Mesendoderm (in vitro differentiated cells): ENCODE measurements around the gene COL4A3.

Experiments
- DNase-seq: peaks from one replicate; pipeline ENCODE4 v3.0.0; 2013
- H2AK5ac ChIP-seq: 2 replicates; pipeline ENCODE4 v1.6.1; 2013; ENCODE audit warnings: low read length, inconsistent platforms
- H2BK120ac ChIP-seq: 2 replicates; pipeline ENCODE4 v1.6.1; 2013; ENCODE audit warnings: low read depth, mild to moderate bottlenecking, low read length, moderate library complexity, mixed read lengths
- H2BK15ac ChIP-seq: replicated peaks from 2 replicates; pipeline ENCODE4 v1.6.1; 2013; ENCODE audit warnings: low read depth, mild to moderate bottlenecking, moderate library complexity
- H2BK5ac ChIP-seq: 2 replicates; pipeline ENCODE4 v1.6.1; 2013; ENCODE audit warnings: low read length, inconsistent platforms
- H3K18ac ChIP-seq: 2 replicates; pipeline ENCODE4 v1.6.1; 2013; ENCODE audit warnings: mild to moderate bottlenecking, low read length, mixed read lengths
- H3K23ac ChIP-seq: one replicate; pipeline ENCODE4 v1.6.1; 2013; ENCODE audit warnings: low read length
- H3K27ac ChIP-seq: 2 replicates; pipeline ENCODE4 v1.5.1; 2013; ENCODE audit warnings: low read depth, mild to moderate bottlenecking, inconsistent platforms, low read length, moderate library complexity
- H3K27me3 ChIP-seq: 2 replicates; pipeline ENCODE4 v1.6.1; 2013; ENCODE audit warnings: low read length, control low read depth, mild to moderate bottlenecking, inconsistent platforms; ENCODE audit not compliant: insufficient read depth, poor library complexity
- H3K36me3 ChIP-seq: 2 replicates; pipeline ENCODE4 v1.6.1; 2013; ENCODE audit warnings: low read length, inconsistent platforms; ENCODE audit not compliant: control insufficient read depth, insufficient read depth
- H3K4ac ChIP-seq: one replicate; pipeline ENCODE4 v1.6.1; 2013; ENCODE audit warnings: low read depth, mild to moderate bottlenecking, low read length, moderate library complexity
- H3K4me1 ChIP-seq: 2 replicates; pipeline ENCODE4 v1.6.1; 2013; ENCODE audit warnings: low read depth, low read length, inconsistent platforms; ENCODE audit not compliant: control insufficient read depth
- H3K4me2 ChIP-seq: 2 replicates; pipeline ENCODE4 v1.6.1; 2013; ENCODE audit warnings: low read length
- H3K4me3 ChIP-seq: 2 replicates; pipeline ENCODE4 v1.5.1; 2013; ENCODE audit warnings: mild to moderate bottlenecking, low read length
- H3K56ac ChIP-seq: one replicate; pipeline ENCODE4 v1.6.1; 2013; ENCODE audit warnings: low read length
- H3K79me1 ChIP-seq: 2 replicates; pipeline ENCODE4 v1.6.1; 2013; ENCODE audit warnings: low read length, inconsistent platforms
- H3K79me2 ChIP-seq: 2 replicates; pipeline ENCODE4 v1.6.1; 2013; ENCODE audit warnings: mild to moderate bottlenecking, low read length; ENCODE audit not compliant: control insufficient read depth, insufficient read depth
- H3K9ac ChIP-seq: 2 replicates; pipeline ENCODE4 v1.6.1; 2013; ENCODE audit warnings: low read length, inconsistent platforms
- H4K5ac ChIP-seq: one replicate; pipeline ENCODE4 v1.6.1; 2013; ENCODE audit warnings: low read length
- H4K8ac ChIP-seq: one replicate; pipeline ENCODE4 v1.6.1; 2013; ENCODE audit warnings: low read depth, mild to moderate bottlenecking, control low read depth, low read length, moderate library complexity
- WGBS: extraction: QIAGEN DNeasy Blood & Tissue Kit; methylation state at CpG from one replicate; pipeline ENCODE4 v1.1.7; 2013; ENCODE audit warnings: low lambda C conversion rate, missing lambda C conversion rate; ENCODE audit not compliant: insufficient coverage; ENCODE audit errors: extremely low coverage; 5-methylcytosine and 5-hydroxymethylcytosine counted together

The COL4A3 gene

GRCh38 chr2:227323818-227324217, 159.4 kb downstream of the COL4A3 start:
- Histone ChIP-seq H3K9ac (no peak overlapping the region), H3K79me1 (no peaks in the 10 kb centered on the region), H3K4me3 (no peak overlapping the region), H2BK15ac (no peak overlapping the region), H4K8ac (no peak overlapping the region), H3K56ac (no peak overlapping the region), H3K4ac (no peak overlapping the region), H3K4me1 (no peaks in the 10 kb centered on the region), H3K4me2 (no peak overlapping the region), H4K5ac (no peak overlapping the region), H3K23ac (no peak overlapping the region), H2BK5ac (no peak overlapping the region), H3K27ac (no peak overlapping the region), H3K36me3 (no peaks in the 10 kb centered on the region), H2AK5ac (no peak overlapping the region), H3K27me3 (no peaks in the 10 kb centered on the region), H3K18ac (no peak overlapping the region), H2BK120ac (no peak overlapping the region), H3K79me2 (peaks cover 19% of the 10 kb centered on the region)
- DNase-seq = peak; percentile 27
- WGBS = 100% methylated on average over 2 of the region's 4 CpGs

- H3K79me2 ChIP-seq = peaks cover 19% of the 10 kb centered on the region
- H2BK15ac ChIP-seq = no peak overlapping the region
- no CpG with 5 or more reads among the region's 6 CpGs for WGBS
- H4K8ac ChIP-seq = peak overlapping the region; percentile 99
- H3K4me1 ChIP-seq = no peaks in the 10 kb centered on the region
- H3K23ac ChIP-seq = no peak overlapping the region
- no peak for DNase-seq
- no peaks in the 10 kb centered on the region for H3K27me3 ChIP-seq
- peak overlapping the region; percentile 77 for H3K56ac ChIP-seq
- H3K9ac ChIP-seq = peak overlapping the region; percentile 65
- H3K4me3 ChIP-seq = peak overlapping the region; percentile 57
- peak overlapping the region; percentile 92 for H2BK120ac ChIP-seq
- peak overlapping the region; percentile 8 for H3K27ac ChIP-seq
- no peaks in the 10 kb centered on the region for H3K36me3 ChIP-seq
- peak overlapping the region; percentile 79 for H3K4ac ChIP-seq
- H2BK5ac ChIP-seq = no peak overlapping the region
- peak overlapping the region; percentile 60 for H3K18ac ChIP-seq
- peak overlapping the region; percentile 14 for H4K5ac ChIP-seq
- H2AK5ac ChIP-seq = no peak overlapping the region
- H3K79me1 ChIP-seq = no peaks in the 10 kb centered on the region
- H3K4me2 ChIP-seq = peak overlapping the region; percentile 72
Observed at GRCh38 chr2:227324642-227324994, 160.2 kb downstream of the COL4A3 start.

GRCh38 chr2:227324995-227325838, 160.8 kb downstream of the COL4A3 start, which contains the start of gene MFF:
Gene MFF, plus strand, starts transcription at chr2:227325251. Its CDS starts 5,415 bp downstream, at chr2:227330666.
- peak; percentile 94 for DNase-seq
- Histone ChIP-seq H3K27me3 (no peaks in the 10 kb centered on the region), H4K5ac (peak within 1 kb of the TSS; percentile 14), H3K36me3 (no peaks in the 10 kb centered on the region), H3K9ac (peak within 1 kb of the TSS; percentile 65), H3K4me1 (no peaks in the 10 kb centered on the region), H2BK5ac (no peak within 1 kb of the TSS), H3K27ac (peak within 1 kb of the TSS; percentile 84), H3K23ac (peak within 1 kb of the TSS; percentile 29), H3K79me2 (peaks cover 19% of the 10 kb centered on the region), H3K79me1 (no peaks in the 10 kb centered on the region), H2AK5ac (no peak within 1 kb of the TSS), H3K4me2 (peak within 1 kb of the TSS; percentile 72), H3K4me3 (peak within 1 kb of the TSS; percentile 57), H2BK15ac (no peak within 1 kb of the TSS), H3K56ac (peak within 1 kb of the TSS; percentile 85), H2BK120ac (peak within 1 kb of the TSS; percentile 92), H3K18ac (peak within 1 kb of the TSS; percentile 95), H3K4ac (peak within 1 kb of the TSS; percentile 79), H4K8ac (peak within 1 kb of the TSS; percentile 99)
- WGBS = no CpG with 5 or more reads among the region's 67 CpGs

- Histone ChIP-seq H3K27ac (peak overlapping the region; percentile 84), H2BK5ac (no peak overlapping the region), H3K4me3 (peak overlapping the region; percentile 47), H3K79me2 (peaks cover 19% of the 10 kb centered on the region), H3K79me1 (no peaks in the 10 kb centered on the region), H3K56ac (peak overlapping the region; percentile 85), H2BK15ac (no peak overlapping the region), H3K4ac (no peak overlapping the region), H3K9ac (peak overlapping the region; percentile 59), H3K4me1 (no peaks in the 10 kb centered on the region), H3K27me3 (no peaks in the 10 kb centered on the region), H3K23ac (no peak overlapping the region), H4K8ac (no peak overlapping the region), H3K4me2 (peak overlapping the region; percentile 55), H4K5ac (no peak overlapping the region), H3K18ac (peak overlapping the region; percentile 95), H2BK120ac (no peak overlapping the region), H3K36me3 (no peaks in the 10 kb centered on the region), H2AK5ac (no peak overlapping the region)
- peak; percentile 66 for DNase-seq
- no CpG with 5 or more reads among the region's 13 CpGs for WGBS
Observed at GRCh38 chr2:227325839-227326195, 161.4 kb downstream of the COL4A3 start.

GRCh38 chr2:227326783-227327182, 162.4 kb downstream of the COL4A3 start:
- H3K9ac ChIP-seq = peak overlapping the region; percentile 59
- H3K4me2 ChIP-seq = no peak overlapping the region
- no peak overlapping the region for H3K23ac ChIP-seq
- H3K4ac ChIP-seq = no peak overlapping the region
- no peak overlapping the region for H3K27ac ChIP-seq
- H3K36me3 ChIP-seq = no peaks in the 10 kb centered on the region
- H3K79me1 ChIP-seq = no peaks in the 10 kb centered on the region
- H2BK15ac ChIP-seq = no peak overlapping the region
- 100% methylated on average over 1 of the region's 6 CpGs for WGBS
- H3K4me1 ChIP-seq = no peaks in the 10 kb centered on the region
- no peak overlapping the region for H3K18ac ChIP-seq
- no peak overlapping the region for H4K8ac ChIP-seq
- H3K79me2 ChIP-seq = peaks cover 19% of the 10 kb centered on the region
- no peaks in the 10 kb centered on the region for H3K27me3 ChIP-seq
- H2BK120ac ChIP-seq = no peak overlapping the region
- no peak overlapping the region for H2BK5ac ChIP-seq
- H4K5ac ChIP-seq = no peak overlapping the region
- H3K56ac ChIP-seq = no peak overlapping the region
- no peak overlapping the region for H3K4me3 ChIP-seq
- H2AK5ac ChIP-seq = no peak overlapping the region
- DNase-seq = no peak
